HG03520 (cell line): ENCODE results near the gene PRR23E.

Experiments used
- ATAC-seq: cut with Tn5 transposase; IDR thresholded peaks from one replicate; pipeline ENCODE4 v1.9.1; 2021; ENCODE audit warnings: mild to moderate bottlenecking, moderate library complexity; ENCODE audit not compliant: unreplicated experiment

The PRR23E gene, protein sequence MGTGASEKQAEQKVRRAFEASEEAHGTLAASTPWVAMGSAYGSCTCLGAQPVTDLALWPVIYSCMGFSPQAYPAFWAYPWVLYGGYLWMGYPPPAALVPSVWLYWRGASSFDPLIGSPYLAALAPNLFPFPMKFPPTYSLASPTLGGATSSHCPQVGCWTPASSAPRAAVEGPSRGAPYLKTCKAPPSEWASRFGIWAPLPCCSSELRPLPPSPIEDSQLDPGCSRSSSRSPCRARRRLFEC

DNA sequence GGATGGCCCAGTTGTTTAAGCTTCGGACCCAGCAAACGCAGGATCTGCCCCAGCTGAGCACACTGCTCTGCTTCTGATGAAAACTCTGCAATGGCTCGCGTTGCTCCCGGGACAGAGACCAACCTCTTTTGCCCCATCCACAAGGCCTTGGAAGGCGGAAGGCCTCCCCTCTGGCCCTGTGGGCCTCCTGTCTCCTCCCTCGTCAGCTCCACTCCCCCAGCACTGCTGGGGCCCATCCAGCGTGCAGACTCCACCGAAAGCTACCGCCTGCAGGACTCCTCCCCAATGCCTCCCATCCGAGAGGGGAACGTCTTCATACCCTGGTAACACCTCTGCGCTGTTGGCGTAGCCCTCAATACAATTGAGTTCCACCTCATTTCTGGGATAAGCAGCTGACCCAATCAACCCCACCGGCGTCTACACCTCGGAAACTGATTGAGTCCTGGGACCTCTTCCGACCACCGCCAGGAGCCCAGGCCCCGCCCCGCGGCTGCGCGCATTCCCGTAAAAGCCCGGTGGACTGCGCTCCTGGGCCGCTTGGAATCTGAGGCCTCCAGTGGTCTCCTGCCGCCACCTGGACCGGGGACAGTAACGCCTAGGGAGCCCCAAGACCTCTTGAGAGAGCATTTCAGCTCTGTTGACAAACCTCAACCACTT, at the start of gene PRR23E:
TSS of gene PRR23E (plus strand) at position 556 of the 657 bp plus-strand sequence. CDS start 3,555 bp downstream, outside the sequence.
- no peak for ATAC-seq

DNA sequence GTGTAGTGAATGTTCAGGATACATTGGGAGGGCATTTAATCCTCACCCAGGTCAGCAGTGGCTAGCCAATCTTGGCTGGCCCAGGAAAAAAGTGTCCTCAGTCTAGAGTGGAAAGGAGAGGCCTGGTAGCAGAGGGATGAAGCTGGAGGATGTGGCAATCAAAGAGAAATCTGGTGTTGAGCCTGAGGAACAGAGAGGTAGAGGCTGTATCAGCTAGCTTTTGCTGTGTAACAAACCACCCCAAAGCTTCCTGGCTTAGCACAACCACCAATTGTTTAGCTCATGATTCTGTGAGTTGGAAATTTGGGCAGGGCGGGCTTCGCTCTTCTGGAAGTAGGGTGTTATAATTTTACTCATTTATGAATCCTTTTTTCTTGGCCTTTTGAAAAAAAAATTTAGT, 49.8 kb upstream of the PRR23E start:
- ATAC-seq, result no peak

DNA sequence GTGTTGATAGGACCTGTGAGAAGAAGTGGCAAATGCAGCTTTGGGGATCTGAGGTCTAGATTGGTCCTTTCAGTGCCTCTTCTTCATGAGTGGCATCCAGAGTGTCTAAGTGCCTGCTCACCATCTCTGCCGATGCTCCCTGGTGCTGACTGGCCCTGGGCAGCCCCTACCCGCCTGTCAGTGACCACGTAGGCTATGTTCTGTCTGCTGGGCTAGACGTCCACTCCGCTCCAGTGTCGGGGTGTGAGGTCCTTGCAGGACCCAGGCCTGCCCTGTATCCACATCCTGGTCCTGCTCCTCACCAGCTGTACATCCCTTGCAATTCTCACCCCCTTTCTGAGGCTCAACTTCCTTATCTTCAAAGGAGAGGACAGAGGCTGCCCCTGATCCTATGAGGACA, 48.3 kb upstream of the PRR23E start:
- no peak for ATAC-seq

DNA sequence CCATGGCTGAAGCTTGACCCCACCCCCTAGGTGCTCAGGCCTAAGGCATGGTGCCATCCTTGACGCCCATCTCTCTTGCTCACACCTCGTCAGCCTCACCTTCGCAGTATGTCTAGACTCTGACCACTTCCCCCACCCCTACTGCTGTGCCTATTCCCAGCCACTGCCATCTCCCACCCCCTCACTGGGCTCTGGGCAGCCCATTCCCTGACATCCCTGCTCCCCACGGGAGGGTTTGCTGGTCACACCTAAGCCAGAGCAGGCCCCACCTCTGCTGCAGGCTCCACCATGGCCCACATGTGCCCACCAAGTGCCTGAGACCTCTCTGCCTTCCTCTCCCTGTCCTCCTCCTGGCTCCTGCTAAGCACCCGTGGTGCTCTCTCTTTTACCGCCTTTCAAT, 47.7 kb upstream of the PRR23E start:
- ATAC-seq, result no peak

DNA sequence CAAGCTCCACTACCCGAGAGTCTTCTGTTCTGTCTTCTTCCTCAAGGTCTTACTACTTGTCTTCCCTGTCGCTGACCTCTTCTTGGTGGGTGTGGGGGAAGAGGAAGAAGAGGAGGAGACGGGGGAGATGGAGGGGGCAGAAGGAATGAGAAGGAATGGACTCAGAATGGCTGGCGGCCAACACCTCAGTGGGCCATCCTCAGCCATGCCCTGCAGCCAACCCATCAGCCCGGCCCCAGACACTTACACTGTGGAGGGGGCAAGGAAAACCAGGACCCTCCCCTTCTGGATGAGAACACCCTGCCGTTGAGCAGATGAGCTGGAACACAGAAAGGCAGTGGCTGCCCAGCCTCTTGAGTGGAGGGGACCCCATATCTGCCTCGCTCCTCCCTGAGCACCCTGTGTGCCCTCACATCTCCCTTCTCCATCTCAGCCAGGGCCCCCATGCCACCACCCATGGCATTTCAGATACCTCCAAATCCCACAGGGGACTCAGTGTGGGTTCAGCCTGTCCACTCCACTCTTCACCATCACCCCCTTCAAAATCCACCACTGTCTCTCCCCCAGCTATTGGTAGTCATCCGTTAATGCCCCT, 45.5 kb upstream of the PRR23E start:
- no peak for ATAC-seq

DNA sequence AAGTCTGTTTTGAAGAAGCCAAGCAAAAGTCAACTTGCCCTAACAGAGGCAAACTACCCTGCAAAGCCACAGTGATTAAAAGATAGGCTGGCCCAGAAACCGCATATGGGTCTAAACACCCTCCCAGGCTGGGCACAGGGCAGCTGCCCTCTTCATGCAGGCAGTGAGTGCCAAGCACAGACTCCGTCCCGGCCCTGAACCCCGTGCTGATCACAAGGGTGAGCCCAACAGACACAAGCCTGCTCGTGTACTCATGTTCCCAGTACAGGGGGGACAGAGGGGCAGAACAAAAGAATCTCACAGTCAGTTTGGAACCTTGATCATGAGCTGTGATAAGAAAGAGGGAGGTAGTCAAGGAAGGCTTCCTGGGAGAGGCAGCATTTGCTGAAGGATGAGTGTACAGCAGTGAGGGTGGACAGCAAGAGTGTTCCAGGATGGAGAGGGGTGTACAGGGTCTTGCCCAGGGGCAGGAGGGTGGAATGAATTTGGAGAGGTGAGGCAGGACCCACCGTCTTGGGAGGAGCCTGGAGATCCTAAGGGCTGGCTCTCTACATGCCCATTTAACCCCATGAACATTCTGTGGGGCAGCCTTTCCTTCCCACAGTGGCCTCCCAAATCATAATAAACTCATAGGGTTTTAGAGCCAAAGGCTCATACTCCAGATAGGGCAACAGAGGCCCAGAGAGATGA, 43.2 kb upstream of the PRR23E start:
- ATAC-seq, result no peak

DNA sequence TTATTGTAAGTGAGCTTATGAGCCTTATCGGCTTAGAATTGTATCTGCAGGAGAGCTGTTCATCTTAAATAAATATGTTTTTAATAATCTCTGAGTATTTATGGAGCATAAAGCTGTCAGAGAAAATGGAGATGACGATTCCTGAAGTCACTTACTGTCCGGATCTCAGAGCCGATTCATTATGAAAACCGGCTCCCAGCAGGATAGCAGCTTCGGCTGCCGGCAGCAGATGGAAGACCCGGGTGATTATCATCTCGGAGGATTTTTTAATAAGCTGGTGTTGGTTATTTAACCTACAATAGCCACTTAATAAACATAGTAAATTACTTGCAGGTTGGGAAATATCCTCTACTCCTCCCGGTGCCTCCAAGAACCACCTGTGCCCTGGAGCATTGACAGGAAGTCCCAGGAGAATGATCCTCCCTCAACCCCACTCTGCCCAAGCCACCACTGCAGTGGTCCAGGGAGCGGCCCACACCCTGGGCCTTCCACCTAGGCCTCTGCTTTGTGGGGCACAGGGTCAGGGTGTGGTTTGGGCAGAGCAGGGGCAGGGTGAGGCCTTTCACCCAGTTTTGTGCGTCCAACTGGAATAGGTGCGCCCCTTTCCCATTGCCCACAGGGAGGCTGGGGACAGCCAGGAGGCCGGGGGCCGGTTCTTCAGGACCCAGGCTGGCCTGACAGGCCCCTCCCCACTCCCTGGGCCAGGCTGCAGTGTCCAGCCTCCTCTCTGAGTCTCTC, 42.2 kb upstream of the PRR23E start:
- no peak for ATAC-seq

DNA sequence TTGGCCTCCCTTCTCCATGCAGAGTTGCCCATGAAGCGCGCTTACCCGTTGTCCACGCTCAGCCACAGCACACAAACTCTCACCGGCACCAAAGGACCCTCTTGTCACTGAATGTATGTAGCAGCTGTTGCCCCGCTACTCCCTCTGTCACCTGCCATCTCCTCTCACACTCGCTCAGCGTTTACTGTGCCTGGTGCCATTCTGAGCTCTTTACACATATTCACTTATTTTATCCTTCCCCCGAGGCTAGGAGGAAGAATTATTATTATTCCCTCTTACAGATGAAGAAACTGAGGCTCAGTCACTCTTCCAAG, 41.7 kb upstream of the PRR23E start:
- ATAC-seq, result no peak

GRCh38 chr3:127151992-127152650, 40.8 kb upstream of the PRR23E start:
- ATAC-seq, result no peak

DNA sequence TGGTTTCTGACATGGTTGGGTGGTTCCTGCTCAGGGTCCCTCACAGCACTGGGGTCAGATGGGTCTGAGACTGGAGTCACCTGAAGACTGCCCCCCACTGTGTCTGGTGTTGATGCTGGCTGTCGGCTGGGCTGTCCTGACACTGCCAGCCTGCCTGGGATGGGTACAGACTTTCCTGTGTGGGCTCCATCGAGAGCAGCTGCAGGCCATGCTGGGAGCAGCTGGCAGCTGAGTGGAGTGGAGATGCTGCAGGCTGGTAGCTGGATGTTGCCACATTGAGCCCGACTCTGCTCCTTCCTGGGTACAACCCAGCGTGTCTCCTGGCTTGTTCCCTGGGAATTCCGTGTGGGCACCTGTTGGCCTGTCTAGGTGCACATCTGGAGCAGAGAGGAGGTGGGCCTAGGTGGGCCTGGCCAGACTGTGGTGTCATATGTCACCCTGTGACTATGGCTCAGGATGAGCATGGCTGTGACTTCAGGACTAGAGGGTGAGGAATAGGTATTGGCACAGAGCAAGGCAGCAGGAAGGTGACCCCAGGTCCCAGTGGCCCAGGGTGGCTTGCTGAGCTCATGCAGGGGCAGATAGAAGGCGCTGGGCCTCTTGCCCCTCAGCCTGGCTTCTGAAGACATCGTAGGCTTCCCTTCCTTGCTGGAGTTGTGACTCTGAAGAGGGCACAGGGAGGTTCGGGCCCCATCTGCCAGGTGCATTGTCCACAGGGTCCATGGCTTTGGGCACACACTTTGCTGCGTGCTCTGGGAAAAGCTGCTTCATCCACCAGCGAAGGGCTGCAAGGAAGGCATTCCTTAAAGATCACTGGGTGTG, 40.0 kb upstream of the PRR23E start:
- no peak for ATAC-seq

DNA sequence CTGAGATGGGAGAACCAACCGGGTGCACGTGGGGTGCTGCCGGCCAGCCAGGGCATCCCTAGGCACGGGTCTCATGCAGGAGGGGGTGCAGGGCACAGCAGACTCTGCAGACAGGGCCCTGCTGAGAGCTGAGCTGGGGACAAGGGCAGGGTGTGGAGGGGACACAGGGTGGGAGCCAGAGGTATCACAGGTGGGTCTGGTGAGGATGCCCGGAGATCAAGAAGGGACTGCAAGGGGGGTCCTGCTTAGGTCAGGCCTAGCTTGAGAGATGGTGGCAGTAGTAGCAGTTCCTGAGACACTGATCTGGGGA, 39.5 kb upstream of the PRR23E start:
- ATAC-seq, result no peak

- no peak for ATAC-seq
These were observed 36.4 kb upstream of the PRR23E start for GRCh38 chr3:127156338-127157050.

GRCh38 chr3:127157171-127157828, 35.6 kb upstream of the PRR23E start:
- ATAC-seq, result no peak

DNA sequence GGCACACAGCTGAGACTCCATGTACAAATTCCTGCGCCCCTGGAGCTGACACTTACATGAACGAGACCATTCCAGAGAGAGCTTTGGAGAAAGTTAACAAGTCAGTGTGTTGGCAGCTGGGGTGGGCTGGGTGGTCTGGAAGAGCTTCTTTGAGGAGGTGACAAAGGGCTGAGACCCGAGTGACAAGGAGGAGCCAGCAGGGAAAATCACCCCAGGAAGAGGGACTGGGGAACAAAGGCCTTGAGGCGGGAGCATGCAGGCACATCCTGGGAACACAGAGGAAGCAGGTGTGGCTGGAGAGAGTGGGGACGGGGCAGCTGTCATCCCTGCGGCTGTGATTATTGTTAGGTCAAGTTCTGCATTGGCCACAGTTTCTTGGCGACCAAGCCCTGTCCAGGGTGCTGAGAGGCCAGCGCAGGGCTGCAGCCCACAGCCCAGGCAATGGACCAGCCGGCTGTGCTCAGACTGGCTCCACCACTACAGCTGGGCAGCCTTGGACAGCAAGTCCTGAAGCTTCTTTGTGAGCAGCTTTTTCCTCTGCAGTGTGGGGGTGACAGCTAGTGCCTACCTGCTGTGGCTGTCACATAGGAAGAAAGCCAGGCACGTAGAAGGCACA, 34.2 kb upstream of the PRR23E start:
- no peak for ATAC-seq

GRCh38 chr3:127159543-127159942, 33.4 kb upstream of the PRR23E start:
- no peak for ATAC-seq

DNA sequence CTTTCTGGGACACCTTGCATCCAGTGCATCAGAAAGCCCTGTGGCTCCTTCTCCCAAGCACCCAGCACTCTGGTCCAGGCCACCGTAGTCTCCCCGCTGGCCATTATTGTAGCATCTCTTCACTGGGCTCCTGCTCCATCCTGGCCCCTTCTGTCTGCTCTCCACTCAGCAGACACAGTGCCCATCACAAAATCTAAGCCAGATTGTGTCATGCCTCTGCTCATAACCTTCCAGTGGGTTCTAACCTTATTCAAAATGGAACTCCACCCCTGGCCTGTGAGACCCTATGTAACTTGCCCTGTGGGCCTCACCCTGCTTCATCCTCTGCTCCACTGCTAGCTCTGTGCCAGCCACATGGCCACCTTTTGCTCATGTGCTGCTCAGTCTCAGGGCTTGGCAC, 31.7 kb upstream of the PRR23E start:
- no peak for ATAC-seq

- ATAC-seq, result no peak
These were observed 30.9 kb upstream of the PRR23E start for GRCh38 chr3:127161973-127162579.
